Thymus (tissue), 11 donors: ENCODE data around the gene TUBB4B. TPM values are rescaled to one million over a fixed set of nuclear protein-coding genes. Genes with fewer than 3 reads are reported as not detected.
A peak's percentile ranks its signal among the peaks of the same experiment; 100 is the strongest.

Experiments
- DNase-seq, 9 donors: peaks; one replicate each; pipeline ENCODE4 v3.0.0-alpha.2; 2013; ENCODE audit warnings: low spot score in 9 of 9, low read depth in 6 of 9, missing footprints in 1 of 9
- H3K27ac ChIP-seq, 2 donors: one replicate each; pipeline ENCODE4 v1.5.1; 2013; ENCODE audit warnings: control low read depth in 1 of 2, low read depth in 1 of 2, low read length in 1 of 2, mild to moderate bottlenecking in 1 of 2, moderate library complexity in 1 of 2
- H3K27me3 ChIP-seq, 2 donors: one replicate each; pipeline ENCODE4 v1.5.1; 2013; ENCODE audit warnings: low read length in 1 of 2; ENCODE audit not compliant: control insufficient read depth in 2 of 2, insufficient read depth in 1 of 2
- H3K36me3 ChIP-seq, 2 donors: one replicate each; pipeline ENCODE4 v1.5.1; 2013; ENCODE audit warnings: low read length in 1 of 2, mild to moderate bottlenecking in 1 of 2, moderate library complexity in 1 of 2; ENCODE audit not compliant: control insufficient read depth in 2 of 2, insufficient read depth in 2 of 2
- H3K4me1 ChIP-seq, 2 donors: one replicate each; pipeline ENCODE4 v1.5.1; 2013; ENCODE audit warnings: low read length in 2 of 2; ENCODE audit not compliant: control insufficient read depth in 2 of 2, insufficient read depth in 2 of 2
- H3K4me3 ChIP-seq, 2 donors: one replicate each; pipeline ENCODE4 v1.5.1; 2013; ENCODE audit warnings: low read length in 2 of 2, control low read depth in 1 of 2, mild to moderate bottlenecking in 1 of 2
- H3K9me3 ChIP-seq, 2 donors: one replicate each; pipeline ENCODE4 v1.5.1; 2013; ENCODE audit warnings: low read length in 1 of 2, mild to moderate bottlenecking in 1 of 2; ENCODE audit not compliant: control insufficient read depth in 2 of 2, insufficient read depth in 1 of 2
- WGBS: extraction: QIAGEN DNeasy Blood & Tissue Kit; methylation state at CpG from one replicate; pipeline ENCODE4 v1.1.7; 2013; 5-methylcytosine and 5-hydroxymethylcytosine counted together
- polyA plus RNA-seq: library from polyadenylated mRNA; stranded (reverse); fragments of 200-250 nt; gene quantifications from one replicate; pipeline ENCODE4 v1.2.3, GENCODE V29; 2013
- total RNA-seq: library from RNA; stranded (reverse); fragments of 120-200 nt; gene quantifications from one replicate; pipeline ENCODE4 v1.2.4, GENCODE V29; 2013
- donor health status: healthy.

Gene TUBB4B
- total and polyA plus RNA-seq, 2 donors: 104 to 166 TPM

- Histone ChIP-seq H3K36me3 (peaks cover 7 to 10% of the 10 kb centered on the region in 2 donors), H3K9me3 (peaks cover 0 to 9% of the 10 kb centered on the region in 2 donors), H3K27ac (no peak overlapping the region), H3K27me3 (peaks cover 1 to 2% of the 10 kb centered on the region in 2 donors), H3K4me1 (peaks cover 27 to 35% of the 10 kb centered on the region in 2 donors), H3K4me3 (peak overlapping the region; percentile 84 to 92)
- WGBS: 24% methylated on average over 21 of the region's 21 CpGs
- DNase-seq: no peak
These were observed 36.4 kb upstream of the TUBB4B start for GRCh38 chr9:137204731-137205125.

- WGBS: under 1% methylated on average over 98 of the region's 98 CpGs
- peak; percentile 68 to 94 (median 86) for DNase-seq
- no peaks in the 10 kb centered on the region for H3K27me3 ChIP-seq
- H3K9me3 ChIP-seq: peaks cover 0 to 9% of the 10 kb centered on the region in 2 donors
- H3K4me3 ChIP-seq: peak within 1 kb of the TSS; percentile 84 to 92
- H3K4me1 ChIP-seq: peaks cover 27 to 35% of the 10 kb centered on the region in 2 donors
- peak within 1 kb of the TSS; percentile 65 to 81 for H3K27ac ChIP-seq
- peaks cover 10 to 11% of the 10 kb centered on the region in 2 donors for H3K36me3 ChIP-seq
These were observed 35.7 kb upstream of the TUBB4B start, which contains the start of the genes NDOR1 and TMEM203 for GRCh38 chr9:137205126-137206069. Gene NDOR1 (plus strand): TSS chr9:137205700. CDS start chr9:137205778, 78 bp downstream. Gene TMEM203 (minus strand): TSS chr9:137205648. CDS start chr9:137205414, 234 bp downstream.

DNA sequence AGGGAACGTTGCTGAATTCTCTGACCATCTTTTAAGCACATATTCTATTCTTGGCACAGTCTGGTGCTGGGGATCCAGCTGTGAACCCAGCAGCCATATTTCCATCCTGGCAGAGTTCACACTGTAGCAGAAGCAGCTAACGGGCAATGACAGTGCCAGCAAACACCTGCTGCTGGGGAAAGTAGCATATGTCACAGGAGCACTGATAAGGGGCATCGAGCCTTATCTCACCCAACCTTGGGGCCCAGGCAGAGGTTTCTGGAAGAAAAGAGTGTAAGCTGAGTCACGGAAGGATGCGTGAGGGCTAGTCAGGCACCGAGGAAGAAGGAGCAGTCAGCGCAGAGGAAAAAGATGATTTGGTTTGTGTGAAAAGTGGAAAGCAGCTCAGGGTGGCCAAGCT lies 34.5 kb upstream of the TUBB4B start:
- Histone ChIP-seq H3K4me3 (peak overlapping the region in 1 of 2 donors; percentile 92), H3K27ac (no peak overlapping the region), H3K4me1 (peaks cover 23 to 28% of the 10 kb centered on the region in 2 donors), H3K9me3 (peaks cover 0 to 9% of the 10 kb centered on the region in 2 donors), H3K27me3 (no peaks in the 10 kb centered on the region), H3K36me3 (peaks cover 10 to 11% of the 10 kb centered on the region in 2 donors)
- WGBS: 92% methylated on average over 7 of the region's 7 CpGs
- no peak for DNase-seq

DNA sequence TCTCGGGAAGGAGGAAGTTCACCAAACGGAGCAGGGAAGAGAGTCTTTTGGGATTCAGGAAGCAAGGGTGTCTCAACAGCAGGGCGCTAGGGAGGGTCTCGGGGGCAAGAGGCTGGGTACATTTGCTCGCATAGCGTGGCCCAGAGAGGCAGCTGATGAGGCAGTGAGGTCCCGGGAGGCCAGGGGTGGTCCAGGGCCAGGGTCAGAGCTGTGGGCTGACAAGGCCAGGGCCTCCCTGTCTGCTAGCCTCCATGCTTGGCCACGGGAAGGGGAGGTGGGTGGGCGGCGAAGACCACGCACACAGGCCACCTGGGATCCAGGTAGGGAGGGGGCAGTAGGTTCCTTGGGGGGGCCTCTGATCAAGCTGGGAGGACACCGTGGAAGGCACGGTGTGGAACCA lies 29.6 kb upstream of the TUBB4B start:
- no peak for DNase-seq
- H3K36me3 ChIP-seq: peaks cover 26 to 45% of the 10 kb centered on the region in 2 donors
- peaks cover 4 to 6% of the 10 kb centered on the region in 2 donors for H3K4me1 ChIP-seq
- WGBS: 89% methylated on average over 13 of the region's 13 CpGs
- peaks cover 0 to 3% of the 10 kb centered on the region in 2 donors for H3K9me3 ChIP-seq
- H3K27me3 ChIP-seq: no peaks in the 10 kb centered on the region
- H3K4me3 ChIP-seq: no peak overlapping the region
- H3K27ac ChIP-seq: no peak overlapping the region

DNA sequence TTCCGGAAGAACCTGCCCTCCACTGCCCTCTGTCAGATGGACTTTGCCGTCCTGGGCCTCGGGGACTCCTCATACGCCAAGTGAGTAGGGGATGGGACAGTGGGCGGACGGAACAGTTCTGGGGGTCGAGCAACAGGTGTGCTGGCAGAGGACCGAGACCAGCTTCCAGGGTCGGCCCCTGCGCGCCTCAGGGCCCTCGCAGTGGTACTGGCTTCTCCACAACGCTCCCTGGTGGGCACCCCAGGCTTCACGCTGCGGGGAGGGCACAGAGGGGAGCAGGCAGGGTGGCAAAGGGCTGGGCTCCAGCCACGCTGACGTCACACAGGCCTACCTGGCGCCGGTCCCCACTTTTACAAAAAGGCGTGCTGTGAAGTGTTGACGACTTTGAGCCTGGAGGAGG lies 28.6 kb upstream of the TUBB4B start:
- Histone ChIP-seq H3K4me1 (no peaks in the 10 kb centered on the region), H3K27ac (no peak overlapping the region), H3K9me3 (peaks cover 0 to 3% of the 10 kb centered on the region in 2 donors), H3K36me3 (peaks cover 27 to 52% of the 10 kb centered on the region in 2 donors), H3K27me3 (no peaks in the 10 kb centered on the region), H3K4me3 (no peak overlapping the region)
- 96% methylated on average over 21 of the region's 21 CpGs for WGBS
- no peak for DNase-seq

DNA sequence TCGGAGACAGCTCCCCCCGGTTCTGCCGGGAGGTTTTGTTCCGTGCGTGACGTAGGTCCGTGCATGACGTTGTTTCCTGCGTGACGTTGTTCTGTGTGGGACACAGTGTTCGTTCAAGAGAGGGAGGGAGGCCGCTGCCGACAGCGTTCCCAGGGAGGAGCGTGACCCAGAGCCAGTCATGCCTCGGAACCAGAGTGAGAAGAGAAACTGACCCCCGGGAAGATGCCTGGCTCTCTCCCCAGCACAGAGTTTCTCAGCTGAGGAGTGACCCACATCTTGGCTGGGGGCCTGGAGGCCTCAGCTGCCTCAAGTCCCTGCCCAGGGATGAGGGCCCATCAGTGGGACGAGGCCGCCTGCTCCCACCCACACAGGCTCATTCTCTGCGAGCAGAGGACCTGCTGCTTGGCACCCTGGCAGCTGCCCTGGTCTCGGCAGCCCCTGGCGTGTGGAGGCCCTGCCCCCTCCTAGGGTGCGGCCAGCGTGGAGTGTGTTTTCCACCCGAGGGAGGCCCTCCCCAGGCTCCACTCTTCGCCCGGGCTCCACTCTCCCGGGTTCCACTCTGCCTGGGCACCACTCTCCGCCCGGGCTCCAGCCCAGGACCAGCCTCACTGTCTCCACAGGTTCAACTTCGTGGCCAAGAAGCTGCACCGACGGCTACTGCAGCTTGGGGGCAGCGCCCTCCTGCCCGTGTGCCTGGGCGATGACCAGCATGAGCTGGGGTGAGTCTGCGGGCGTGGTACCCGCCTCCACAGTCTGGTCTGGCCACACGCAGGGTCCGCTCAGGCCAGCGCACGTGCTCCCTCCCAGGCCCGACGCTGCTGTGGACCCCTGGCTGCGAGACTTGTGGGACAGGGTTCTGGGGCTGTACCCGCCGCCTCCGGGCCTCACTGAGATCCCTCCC lies 27.7 kb upstream of the TUBB4B start:
- H3K27ac ChIP-seq: no peak overlapping the region
- H3K36me3 ChIP-seq: peaks cover 27 to 52% of the 10 kb centered on the region in 2 donors
- DNase-seq: no peak
- 97% methylated on average over 49 of the region's 49 CpGs for WGBS
- H3K9me3 ChIP-seq: peaks cover 0 to 3% of the 10 kb centered on the region in 2 donors
- H3K4me3 ChIP-seq: no peak overlapping the region
- no peaks in the 10 kb centered on the region for H3K27me3 ChIP-seq
- H3K4me1 ChIP-seq: no peaks in the 10 kb centered on the region

GRCh38 chr9:137214620-137215019 lies 26.5 kb upstream of the TUBB4B start:
- Histone ChIP-seq H3K27me3 (no peaks in the 10 kb centered on the region), H3K27ac (no peak overlapping the region), H3K4me3 (no peak overlapping the region), H3K9me3 (no peaks in the 10 kb centered on the region), H3K4me1 (no peaks in the 10 kb centered on the region), H3K36me3 (peaks cover 23 to 45% of the 10 kb centered on the region in 2 donors)
- DNase-seq: no peak
- WGBS: 99% methylated on average over 19 of the region's 19 CpGs

GRCh38 chr9:137215196-137215986 lies 25.7 kb upstream of the TUBB4B start:
- DNase-seq: no peak
- no peak overlapping the region for H3K27ac ChIP-seq
- WGBS: 98% methylated on average over 22 of the region's 22 CpGs

More at GRCh38 chr9:137215196-137215986, 25.7 kb upstream of the TUBB4B start:
- Histone ChIP-seq H3K4me3 (no peak overlapping the region), H3K4me1 (no peaks in the 10 kb centered on the region), H3K27me3 (peaks cover 0 to 7% of the 10 kb centered on the region in 2 donors), H3K9me3 (no peaks in the 10 kb centered on the region), H3K36me3 (peaks cover 23 to 40% of the 10 kb centered on the region in 2 donors)
